IMR-90 (cell line): ENCODE measurements around the gene FITM1.

Experiments
- CEBPB ChIP-seq: IDR thresholded peaks from 2 replicates; pipeline ENCODE4 v1.6.1; 2012; ENCODE audit warnings: low read depth, low read length, improper control_type of control experiment
- CTCF ChIP-seq: conservative IDR thresholded peaks from 2 replicates; pipeline ENCODE4 v1.5.1; 2012; ENCODE audit warnings: mild to moderate bottlenecking, low read depth, low read length, improper control_type of control experiment
- FOS ChIP-seq: fragments of 150-350 bp; IDR thresholded peaks from 2 replicates; pipeline ENCODE4 v1.6.1; 2016; ENCODE audit warnings: low read depth, low read length
- POLR2A ChIP-seq: IDR thresholded peaks from 2 replicates; pipeline ENCODE4 v1.6.1; 2012; ENCODE audit warnings: mild to moderate bottlenecking, low read depth, low read length
- RFX5 ChIP-seq: IDR thresholded peaks from 2 replicates; pipeline ENCODE4 v1.8.0; 2012; ENCODE audit warnings: low read depth, mild to moderate bottlenecking, low read length, moderate library complexity

- TF ChIP-seq CTCF: no peak
- TF ChIP-seq POLR2A: no peak
- no peak for TF ChIP-seq RFX5
- TF ChIP-seq CEBPB: no peak
- TF ChIP-seq FOS: no peak
Measured at GRCh38 chr14:24145690-24146452, 15.4 kb downstream of the FITM1 start.
